Activated T-cell treated with anti-CD3 and anti-CD28 coated beads for 4 hours (primary cell): ENCODE data around the gene C20orf173.
"Not testable (repeated sequence)": the region's sequence is repeated elsewhere in the genome, so short reads cannot be mapped to it uniquely, and the experiment has no call there.

ENCODE experiments used
- DNase-seq: peaks from one replicate; pipeline ENCODE4 v3.0.0-alpha.2; 2020

The C20orf173 gene

GRCh38 chr20:35529552-35529951 lies at the start of gene C20orf173:
C20orf173 (minus strand) TSS chr20:35529652; CDS start chr20:35529373, 279 bp downstream.
- no peak for DNase-seq

GRCh38 chr20:35579196-35579595 lies 49.7 kb upstream of the C20orf173 start:
- no peak for DNase-seq

GRCh38 chr20:35578469-35578868 lies 49.0 kb upstream of the C20orf173 start:
- DNase-seq = no peak

GRCh38 chr20:35576816-35577215 lies 47.4 kb upstream of the C20orf173 start:
- DNase-seq = no peak

- no peak for DNase-seq
These were observed 46.5 kb upstream of the C20orf173 start for GRCh38 chr20:35575958-35576357.

GRCh38 chr20:35572838-35573237 lies 43.4 kb upstream of the C20orf173 start:
- DNase-seq = no peak

GRCh38 chr20:35571555-35571954 lies 42.1 kb upstream of the C20orf173 start:
- DNase-seq = no peak

- DNase-seq = no peak
These were observed 39.2 kb upstream of the C20orf173 start for GRCh38 chr20:35568645-35569044.

- DNase-seq = no peak
These were observed 35.5 kb upstream of the C20orf173 start for GRCh38 chr20:35564905-35565304.

GRCh38 chr20:35563834-35564233 lies 34.4 kb upstream of the C20orf173 start:
- no peak for DNase-seq

- DNase-seq = no peak
These were observed 33.2 kb upstream of the C20orf173 start for GRCh38 chr20:35562541-35563110.

- DNase-seq = no peak
These were observed 32.2 kb upstream of the C20orf173 start for GRCh38 chr20:35561671-35562070.

- DNase-seq = no peak
These were observed 31.8 kb upstream of the C20orf173 start for GRCh38 chr20:35561268-35561667.

GRCh38 chr20:35560541-35560940 lies 31.1 kb upstream of the C20orf173 start:
- DNase-seq = no peak

- DNase-seq = no peak
These were observed 30.7 kb upstream of the C20orf173 start for GRCh38 chr20:35560105-35560511.

- DNase-seq = no peak
These were observed 29.7 kb upstream of the C20orf173 start for GRCh38 chr20:35559042-35559693.

- DNase-seq = no peak
These were observed 29.0 kb upstream of the C20orf173 start for GRCh38 chr20:35558451-35558850.

- no peak for DNase-seq
These were observed 27.4 kb upstream of the C20orf173 start for GRCh38 chr20:35556871-35557270.

- DNase-seq = no peak
These were observed 26.6 kb upstream of the C20orf173 start for GRCh38 chr20:35555951-35556645.

GRCh38 chr20:35555461-35555860 lies 26.0 kb upstream of the C20orf173 start:
- DNase-seq = not testable (repeated sequence)

GRCh38 chr20:35552914-35553313 lies 23.5 kb upstream of the C20orf173 start:
- no peak for DNase-seq

GRCh38 chr20:35551503-35551902 lies 22.1 kb upstream of the C20orf173 start:
- no peak for DNase-seq

GRCh38 chr20:35547329-35547728 lies 17.9 kb upstream of the C20orf173 start:
- no peak for DNase-seq

GRCh38 chr20:35546127-35546526 lies 16.7 kb upstream of the C20orf173 start:
- no peak for DNase-seq
